ENCODE data around the gene MSLN. TPM values are rescaled to one million over a fixed set of nuclear protein-coding genes. Genes with fewer than 3 reads are reported as not detected.

Gene MSLN
- total RNA-seq, 1 donor: under 0.01 TPM

- no peak overlapping the region for H3K4me2 ChIP-seq (ENCODE audit: insufficient read depth, low read length)
- no peak overlapping the region for H3K27ac ChIP-seq (ENCODE audit: low read depth, low read length)
- no peak overlapping the region for H3K4me3 ChIP-seq (ENCODE audit: insufficient read depth, low read length)
- no peaks in the 10 kb centered on the region for H3K36me3 ChIP-seq (ENCODE audit: insufficient read depth, low read length)
- H4K20me1 ChIP-seq (ENCODE audit: insufficient read depth, low read length): no peaks in the 10 kb centered on the region
- H3K9me3 ChIP-seq (ENCODE audit: low read depth, low read length): no peaks in the 10 kb centered on the region
- H3K79me2 ChIP-seq (ENCODE audit: insufficient read depth, low read length): no peaks in the 10 kb centered on the region
- no peak for DNase-seq (ENCODE audit: insufficient read length, low spot score, missing footprints)
- no peaks in the 10 kb centered on the region for H3K4me1 ChIP-seq (ENCODE audit: insufficient read depth, low read length)
- no peak overlapping the region for H2AFZ ChIP-seq (ENCODE audit: low read length)
- TF ChIP-seq CTCF (IDR thresholded peaks at IDR 0.05; ENCODE audit: extremely low read depth, low read depth, low read length): no peak
- H3K27me3 ChIP-seq (ENCODE audit: insufficient read depth, low read length): no peaks in the 10 kb centered on the region
These were observed 6.5 kb downstream of the MSLN start for GRCh38 chr16:766820-767640.

- H3K9me3 ChIP-seq (ENCODE audit: low read depth, low read length): no peaks in the 10 kb centered on the region
- H3K4me3 ChIP-seq (ENCODE audit: insufficient read depth, low read length): no peak overlapping the region
- DNase-seq (ENCODE audit: insufficient read length, low spot score, missing footprints): no peak
- no peaks in the 10 kb centered on the region for H4K20me1 ChIP-seq (ENCODE audit: insufficient read depth, low read length)
- no peak for TF ChIP-seq CTCF (IDR thresholded peaks at IDR 0.05; ENCODE audit: extremely low read depth, low read depth, low read length)
- no peaks in the 10 kb centered on the region for H3K27me3 ChIP-seq (ENCODE audit: insufficient read depth, low read length)
- H3K36me3 ChIP-seq (ENCODE audit: insufficient read depth, low read length): no peaks in the 10 kb centered on the region
- H3K27ac ChIP-seq (ENCODE audit: low read depth, low read length): no peak overlapping the region
- no peaks in the 10 kb centered on the region for H3K4me1 ChIP-seq (ENCODE audit: insufficient read depth, low read length)
- no peak overlapping the region for H2AFZ ChIP-seq (ENCODE audit: low read length)
- H3K4me2 ChIP-seq (ENCODE audit: insufficient read depth, low read length): no peak overlapping the region
- no peaks in the 10 kb centered on the region for H3K79me2 ChIP-seq (ENCODE audit: insufficient read depth, low read length)
These were observed 7.3 kb downstream of the MSLN start for GRCh38 chr16:767743-768235.

DNA sequence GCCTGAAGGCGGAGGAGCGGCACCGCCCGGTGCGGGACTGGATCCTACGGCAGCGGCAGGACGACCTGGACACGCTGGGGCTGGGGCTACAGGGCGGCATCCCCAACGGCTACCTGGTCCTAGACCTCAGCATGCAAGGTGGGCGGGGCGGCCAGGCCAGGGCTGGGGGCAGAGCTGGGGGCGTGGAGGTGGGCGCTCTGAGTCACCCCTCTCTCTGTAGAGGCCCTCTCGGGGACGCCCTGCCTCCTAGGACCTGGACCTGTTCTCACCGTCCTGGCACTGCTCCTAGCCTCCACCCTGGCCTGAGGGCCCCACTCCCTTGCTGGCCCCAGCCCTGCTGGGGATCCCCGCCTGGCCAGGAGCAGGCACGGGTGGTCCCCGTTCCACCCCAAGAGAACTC, 7.9 kb downstream of the MSLN start:
- H3K9me3 ChIP-seq (ENCODE audit: low read depth, low read length): no peaks in the 10 kb centered on the region
- no peaks in the 10 kb centered on the region for H3K27me3 ChIP-seq (ENCODE audit: insufficient read depth, low read length)
- no peaks in the 10 kb centered on the region for H3K4me1 ChIP-seq (ENCODE audit: insufficient read depth, low read length)
- TF ChIP-seq CTCF (IDR thresholded peaks at IDR 0.05; ENCODE audit: extremely low read depth, low read depth, low read length): no peak
- H3K4me2 ChIP-seq (ENCODE audit: insufficient read depth, low read length): no peak overlapping the region
- no peak for DNase-seq (ENCODE audit: insufficient read length, low spot score, missing footprints)
- H4K20me1 ChIP-seq (ENCODE audit: insufficient read depth, low read length): no peaks in the 10 kb centered on the region
- H3K79me2 ChIP-seq (ENCODE audit: insufficient read depth, low read length): no peaks in the 10 kb centered on the region
- no peaks in the 10 kb centered on the region for H3K36me3 ChIP-seq (ENCODE audit: insufficient read depth, low read length)
- no peak overlapping the region for H3K4me3 ChIP-seq (ENCODE audit: insufficient read depth, low read length)
- no peak overlapping the region for H2AFZ ChIP-seq (ENCODE audit: low read length)
- H3K27ac ChIP-seq (ENCODE audit: low read depth, low read length): no peak overlapping the region

DNA sequence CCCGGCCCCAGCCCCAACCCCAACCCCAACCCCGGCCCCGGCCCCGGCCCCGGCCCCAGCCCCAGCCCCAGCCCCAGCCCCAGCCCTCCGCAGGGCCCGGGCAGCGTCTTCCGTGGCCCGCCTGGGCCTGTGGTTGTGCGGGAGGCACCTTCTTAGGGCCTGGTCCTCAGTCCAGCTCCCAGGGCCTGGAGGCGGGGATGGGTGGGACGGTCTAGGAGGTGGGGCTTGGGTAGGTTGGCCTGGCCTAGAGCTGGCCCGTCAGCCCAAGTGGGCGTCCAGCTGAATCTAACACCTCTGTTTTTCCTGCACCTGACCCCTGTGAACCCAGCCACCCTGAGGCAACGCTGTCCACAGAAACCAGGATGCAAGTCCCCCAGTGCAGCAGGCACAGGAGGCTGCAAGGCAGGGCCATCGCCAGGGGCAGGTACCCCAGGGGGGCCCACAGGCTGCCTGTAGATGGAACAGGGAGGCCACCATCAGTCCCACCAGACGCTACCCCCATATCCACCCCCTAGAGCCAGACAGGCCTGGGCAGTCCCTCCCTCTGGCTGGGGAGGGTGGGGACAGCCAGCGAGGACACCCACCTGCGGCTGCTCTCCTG, 8.8 kb downstream of the MSLN start:
- Histone ChIP-seq H3K36me3 (ENCODE audit: insufficient read depth, low read length) (no peaks in the 10 kb centered on the region), H4K20me1 (ENCODE audit: insufficient read depth, low read length) (no peaks in the 10 kb centered on the region), H3K27ac (ENCODE audit: low read depth, low read length) (no peak overlapping the region), H3K4me2 (ENCODE audit: insufficient read depth, low read length) (no peak overlapping the region), H3K4me1 (ENCODE audit: insufficient read depth, low read length) (no peaks in the 10 kb centered on the region), H2AFZ (ENCODE audit: low read length) (no peak overlapping the region), H3K4me3 (ENCODE audit: insufficient read depth, low read length) (no peak overlapping the region), H3K9me3 (ENCODE audit: low read depth, low read length) (no peaks in the 10 kb centered on the region), H3K27me3 (ENCODE audit: insufficient read depth, low read length) (no peaks in the 10 kb centered on the region), H3K79me2 (ENCODE audit: insufficient read depth, low read length) (no peaks in the 10 kb centered on the region)
- DNase-seq (ENCODE audit: insufficient read length, low spot score, missing footprints): no peak
- no peak for TF ChIP-seq CTCF (IDR thresholded peaks at IDR 0.05; ENCODE audit: extremely low read depth, low read depth, low read length)

All from osteoblast (primary cell).